GM18519 (cell line): ENCODE results near the gene SDHC.
"Not testable (repeated sequence)": the region's sequence is repeated elsewhere in the genome, so short reads cannot be mapped to it uniquely, and the experiment has no call there.

Source experiments
- ATAC-seq: cut with Tn5 transposase; IDR thresholded peaks from one replicate; pipeline ENCODE4 v1.9.1; 2021; ENCODE audit warnings: mild to moderate bottlenecking, moderate library complexity; ENCODE audit not compliant: unreplicated experiment, low FRiP score

Gene SDHC

DNA sequence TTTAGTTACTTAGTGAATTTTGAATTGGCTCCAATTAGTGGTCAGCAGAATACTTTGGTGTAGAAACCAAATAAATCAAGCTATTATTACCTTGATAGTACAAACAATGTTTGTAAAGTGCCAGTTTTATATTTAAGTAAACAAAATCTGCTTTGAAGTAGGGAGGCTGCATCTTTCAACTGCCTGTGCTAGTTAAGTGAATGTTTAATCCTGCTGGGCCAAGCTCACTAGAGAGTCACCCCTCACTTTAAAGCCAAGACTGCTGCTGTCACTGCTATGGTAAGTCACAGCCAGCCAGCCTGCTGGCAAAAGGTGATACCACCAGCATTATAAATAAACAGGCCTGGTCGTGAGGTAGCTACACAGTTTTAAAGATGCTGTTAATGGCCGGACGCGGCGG, 63.8 kb downstream of the SDHC start:
- ATAC-seq = no peak

- ATAC-seq = no peak
Observed at GRCh38 chr1:161379071-161379470, 64.9 kb downstream of the SDHC start.

- no peak for ATAC-seq
Observed at GRCh38 chr1:161381707-161382106, 67.5 kb downstream of the SDHC start.

DNA sequence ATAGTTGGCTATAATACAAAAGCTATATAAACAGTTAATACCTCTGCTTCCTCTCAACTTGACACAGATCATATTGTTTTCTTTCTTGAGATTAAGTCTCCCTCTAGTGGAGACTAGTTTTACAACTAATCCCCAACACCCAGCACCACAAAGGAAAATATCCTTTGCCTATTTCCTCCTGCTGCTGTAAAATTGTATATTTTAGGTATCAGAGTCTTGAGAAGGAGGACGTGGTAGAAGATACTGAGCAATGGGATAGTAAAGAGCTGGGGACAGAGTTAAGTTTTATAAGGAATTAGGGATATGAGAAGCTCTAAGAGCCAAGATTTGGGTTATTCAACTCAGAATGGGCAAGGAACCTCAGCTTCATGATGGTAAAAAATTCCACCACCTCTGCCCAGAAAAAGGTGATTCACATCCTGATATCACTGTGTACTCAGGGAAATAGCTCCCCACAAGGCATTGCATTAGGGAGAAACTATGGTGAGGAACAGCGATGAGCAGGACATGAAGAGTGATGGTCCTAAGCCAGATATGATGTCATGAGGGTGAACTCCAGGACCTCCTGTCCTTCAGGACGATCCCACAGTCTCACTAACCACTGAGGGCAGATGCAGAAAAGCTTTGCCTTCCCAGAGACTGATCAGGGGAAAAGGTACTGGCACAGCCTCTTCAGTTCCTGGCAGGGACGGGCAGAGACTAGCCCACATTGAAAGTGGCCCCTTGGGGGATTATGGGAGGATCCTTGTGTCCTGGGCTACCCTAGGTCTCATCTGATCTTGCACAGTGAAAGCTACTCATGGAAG, 68.2 kb downstream of the SDHC start:
- ATAC-seq = no peak

- ATAC-seq = no peak
Observed at GRCh38 chr1:161388639-161389038, 74.5 kb downstream of the SDHC start.

- not testable (repeated sequence) for ATAC-seq
Observed at GRCh38 chr1:161389158-161389557, 75.0 kb downstream of the SDHC start.

DNA sequence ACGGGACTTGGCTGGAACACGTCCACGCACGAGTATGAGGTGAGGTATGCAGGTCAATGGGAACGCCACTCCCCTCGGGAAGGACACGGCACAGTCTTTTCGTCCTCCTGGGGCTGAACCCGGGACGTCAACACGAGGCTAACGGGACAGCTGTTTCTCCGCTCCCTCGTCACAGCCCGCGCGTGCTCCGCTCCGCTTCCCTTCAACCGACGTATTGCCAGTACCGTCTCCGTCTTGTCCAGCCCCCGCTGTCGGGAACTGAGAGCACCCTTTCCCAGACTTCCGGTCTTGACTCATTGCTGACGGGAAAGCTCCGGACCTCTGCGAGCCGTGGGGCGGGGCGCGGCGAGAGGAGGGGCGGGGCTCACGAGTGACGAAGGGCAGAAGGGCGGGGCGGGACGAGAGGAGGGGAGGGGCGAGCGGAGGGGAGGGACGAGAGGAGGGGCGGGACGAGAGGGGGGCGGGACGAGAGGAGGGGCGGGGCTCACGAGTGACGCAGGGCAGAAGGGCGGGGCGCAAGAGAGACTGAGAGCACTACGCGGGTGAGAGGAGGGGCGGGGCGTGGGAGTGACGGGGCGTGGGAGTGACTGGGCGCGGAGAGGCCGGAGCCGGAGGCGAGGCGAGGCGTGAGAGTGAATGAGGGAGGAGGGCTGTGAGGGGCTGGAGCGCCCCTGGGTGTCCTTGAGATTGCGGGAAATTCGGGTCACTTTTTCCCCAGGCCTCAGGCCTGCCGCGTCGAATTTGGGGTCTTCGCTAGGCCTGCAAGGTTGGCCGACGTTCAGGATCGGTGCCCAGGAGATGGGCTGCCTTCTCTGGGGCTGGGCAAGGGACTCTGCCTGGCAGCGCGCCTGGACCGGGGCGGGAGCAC, 75.7 kb downstream of the SDHC start:
- peak; percentile 51 for ATAC-seq

- no peak for ATAC-seq
Observed at GRCh38 chr1:161390559-161390858, 76.3 kb downstream of the SDHC start.

DNA sequence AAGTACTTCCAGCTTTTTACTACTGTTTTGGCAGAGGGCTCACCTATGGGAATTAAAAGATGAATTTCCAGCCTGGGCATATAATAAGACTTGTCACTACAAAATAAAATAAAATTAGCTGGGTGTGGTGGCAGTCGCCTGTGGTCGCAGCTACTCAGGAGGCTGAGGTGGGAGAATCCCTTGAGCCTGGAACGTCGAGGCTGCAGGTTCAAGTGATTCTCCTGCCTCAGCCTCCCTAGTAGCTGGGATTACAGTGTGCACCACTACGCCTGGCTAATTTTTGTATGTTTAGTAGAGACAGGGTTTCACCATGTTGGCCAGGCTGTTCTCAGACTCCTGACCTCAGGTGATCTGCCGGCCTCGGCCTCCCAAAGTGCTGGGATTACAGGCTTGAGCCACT, 77.0 kb downstream of the SDHC start:
- ATAC-seq = not testable (repeated sequence)

- no peak for ATAC-seq
Observed at GRCh38 chr1:161391611-161392010, 77.4 kb downstream of the SDHC start.

GRCh38 chr1:161393151-161393550, 79.0 kb downstream of the SDHC start:
- no peak for ATAC-seq

- not testable (repeated sequence) for ATAC-seq
Observed at GRCh38 chr1:161397038-161397437, 82.9 kb downstream of the SDHC start.

DNA sequence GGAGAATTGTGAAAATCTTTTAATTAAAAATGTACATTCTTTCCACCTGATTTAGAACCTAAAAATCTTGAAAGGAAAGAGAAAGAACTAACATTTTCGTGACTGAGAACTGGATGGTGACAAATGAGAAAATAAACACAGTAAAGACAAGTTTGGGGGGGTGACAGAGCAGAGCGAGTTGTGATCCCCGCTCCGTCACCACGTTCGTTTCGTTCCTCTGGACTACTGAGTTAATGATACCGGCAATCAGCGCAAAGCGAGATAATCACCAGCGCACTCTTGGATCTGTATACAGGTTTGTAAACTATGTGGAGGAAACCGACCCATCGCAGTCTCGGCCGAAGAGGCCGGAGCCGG, 84.7 kb downstream of the SDHC start:
- no peak for ATAC-seq

DNA sequence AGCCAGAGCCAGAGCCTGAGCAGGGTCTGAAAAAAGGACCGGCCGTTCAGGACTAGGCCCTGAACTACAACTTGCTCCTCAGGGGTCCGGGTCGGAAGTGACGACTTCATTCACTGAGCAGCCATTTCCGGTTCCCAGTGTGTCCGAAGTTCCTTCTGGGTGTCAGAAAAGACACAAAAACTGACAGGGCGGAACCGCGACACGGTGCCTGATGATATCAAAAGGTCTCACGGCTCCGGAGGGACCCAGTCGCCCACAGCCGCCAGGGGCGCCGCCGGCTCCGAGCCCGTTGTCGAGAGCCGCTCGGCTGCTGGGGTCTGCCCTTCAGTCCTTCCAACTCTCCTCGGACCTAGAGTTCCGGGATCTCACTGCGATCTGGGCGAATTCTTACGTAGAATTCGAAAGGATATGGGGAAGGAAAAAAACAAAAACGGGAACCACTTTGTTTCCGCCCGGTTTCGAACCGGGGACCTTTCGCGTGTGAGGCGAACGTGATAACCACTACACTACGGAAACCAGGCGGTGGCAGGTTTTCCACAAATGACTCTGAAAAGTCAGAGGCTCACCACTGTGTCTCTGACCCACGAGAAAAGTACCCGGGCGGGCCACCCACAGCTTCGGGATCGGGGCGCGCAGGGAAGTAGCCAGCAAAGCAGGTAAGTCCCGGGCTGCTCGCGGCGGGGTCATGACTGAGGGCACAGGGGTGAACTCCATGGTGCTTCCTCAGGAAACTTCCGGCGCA, 85.2 kb downstream of the SDHC start:
- peak; percentile 44 for ATAC-seq

- ATAC-seq = no peak
Observed at GRCh38 chr1:161402446-161402845, 88.3 kb downstream of the SDHC start.

- no peak for ATAC-seq
Observed at GRCh38 chr1:161404051-161404597, 89.9 kb downstream of the SDHC start.

DNA sequence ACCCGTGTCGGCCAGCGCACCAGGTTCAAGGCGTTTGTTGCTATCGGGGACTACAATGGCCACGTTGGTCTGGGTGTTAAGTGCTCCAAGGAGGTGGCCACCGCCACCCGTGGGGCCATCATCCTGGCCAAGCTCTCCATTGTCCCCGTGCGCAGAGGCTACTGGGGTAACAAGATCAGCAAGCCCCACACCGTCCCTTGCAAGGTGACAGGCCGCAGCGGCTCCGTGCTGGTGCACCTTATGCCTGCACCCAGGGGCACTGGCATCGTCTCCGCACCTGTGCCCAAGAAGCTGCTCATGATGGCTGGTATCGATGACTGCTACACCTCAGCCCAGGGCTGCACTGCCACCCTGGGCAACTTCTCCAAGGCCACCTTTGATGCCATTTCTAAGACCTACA, 92.4 kb downstream of the SDHC start:
- ATAC-seq = not testable (repeated sequence)

DNA sequence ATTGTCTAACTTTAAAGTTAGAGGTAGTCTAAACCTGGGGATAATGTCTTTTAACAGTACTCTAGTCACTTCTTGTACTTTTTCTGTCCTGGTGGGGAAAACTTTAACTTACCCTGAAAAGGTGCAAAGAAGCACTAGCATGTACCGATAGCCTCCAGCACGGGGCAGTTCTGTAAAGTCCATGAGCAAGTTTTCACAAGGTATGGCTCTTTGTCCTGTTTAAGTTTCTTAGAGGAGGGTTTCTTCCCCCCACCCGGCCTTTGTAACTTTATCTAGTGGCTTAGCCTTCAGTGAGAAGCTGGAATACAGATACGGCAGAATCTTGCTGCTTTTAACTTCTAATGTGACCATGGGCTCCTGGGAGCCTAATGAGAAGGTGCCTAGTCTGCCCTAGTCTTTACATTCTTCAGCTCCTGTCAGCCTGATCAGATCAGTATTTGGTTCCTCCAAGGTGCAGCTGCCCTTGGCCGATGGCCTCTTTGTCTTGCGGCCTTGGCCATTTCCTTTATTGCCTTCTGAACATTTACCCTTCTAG, 93.3 kb downstream of the SDHC start:
- ATAC-seq = no peak

DNA sequence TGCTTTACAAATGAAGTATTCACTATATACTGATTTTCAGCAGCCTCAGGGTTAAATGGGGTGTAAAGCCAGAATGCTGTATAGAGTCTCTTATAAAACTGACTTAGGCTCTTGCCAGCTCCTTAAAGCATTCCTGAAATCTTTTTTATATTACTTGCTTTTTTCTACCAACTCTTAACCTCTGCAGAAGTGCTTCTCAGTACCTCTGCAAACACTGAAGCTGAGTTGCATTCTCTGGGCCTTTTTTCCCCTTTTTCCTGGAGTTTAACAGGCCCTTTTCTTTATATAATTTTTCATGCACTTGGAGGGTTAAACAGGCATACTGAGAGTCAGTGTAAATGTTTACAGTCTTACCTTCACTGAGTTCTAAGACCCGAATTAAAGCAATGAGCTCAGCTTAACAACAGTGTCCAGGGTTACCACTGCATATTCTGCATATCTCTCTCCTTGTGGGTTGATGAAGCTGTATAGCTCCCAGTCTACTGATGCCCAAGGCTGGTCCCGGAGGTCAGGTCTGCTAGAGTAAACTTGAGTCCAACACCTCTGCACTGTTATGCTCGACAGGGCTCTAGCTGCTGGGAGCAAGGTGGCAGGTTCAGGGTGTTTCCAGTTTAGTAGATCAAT, 94.4 kb downstream of the SDHC start:
- ATAC-seq = no peak
